Tongue (tissue), 2 donors: ENCODE measurements around the gene RREB1. TPM values are rescaled to one million over a fixed set of nuclear protein-coding genes. Genes with fewer than 3 reads are reported as not detected.

ENCODE experiments used
- DNase-seq: peaks from one replicate; pipeline ENCODE4 v3.0.0-alpha.2; 2015
- total RNA-seq: library from RNA; depleted of rRNA; stranded (reverse); fragments of >200 nt; gene quantifications from one replicate; pipeline ENCODE4 v1.2.3, GENCODE V29; 2014

RREB1 gene
- total RNA-seq, 1 donor from 2014 or later: 44.7 TPM

DNA sequence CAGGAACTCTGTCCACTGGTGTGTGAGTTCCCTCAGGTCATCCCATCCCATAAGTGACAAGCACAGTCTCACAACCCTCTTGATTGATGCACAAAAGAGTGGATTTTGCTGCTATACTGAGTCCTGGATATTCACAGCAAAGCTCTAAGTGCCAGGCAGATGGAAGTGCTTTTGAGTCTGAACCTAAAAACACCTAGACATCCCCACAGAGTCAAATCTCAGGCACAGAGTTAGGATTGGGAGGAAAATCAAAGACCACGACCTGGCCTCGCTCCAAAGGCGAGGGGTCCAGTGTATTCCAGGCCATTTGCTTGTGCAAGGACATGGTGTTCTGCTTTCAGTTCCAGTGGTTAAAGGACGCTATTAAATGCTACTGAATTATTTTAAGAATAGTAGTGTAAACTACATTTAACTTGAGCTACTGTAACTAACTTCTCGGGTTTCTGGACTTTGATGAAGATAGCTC, 56.8 kb downstream of the RREB1 start:
- no peak for DNase-seq

GRCh38 chr6:7165002-7165889, 57.5 kb downstream of the RREB1 start:
- DNase-seq: peak; percentile 69

- DNase-seq: no peak
Observed at GRCh38 chr6:7165890-7166267, 58.1 kb downstream of the RREB1 start.

DNA sequence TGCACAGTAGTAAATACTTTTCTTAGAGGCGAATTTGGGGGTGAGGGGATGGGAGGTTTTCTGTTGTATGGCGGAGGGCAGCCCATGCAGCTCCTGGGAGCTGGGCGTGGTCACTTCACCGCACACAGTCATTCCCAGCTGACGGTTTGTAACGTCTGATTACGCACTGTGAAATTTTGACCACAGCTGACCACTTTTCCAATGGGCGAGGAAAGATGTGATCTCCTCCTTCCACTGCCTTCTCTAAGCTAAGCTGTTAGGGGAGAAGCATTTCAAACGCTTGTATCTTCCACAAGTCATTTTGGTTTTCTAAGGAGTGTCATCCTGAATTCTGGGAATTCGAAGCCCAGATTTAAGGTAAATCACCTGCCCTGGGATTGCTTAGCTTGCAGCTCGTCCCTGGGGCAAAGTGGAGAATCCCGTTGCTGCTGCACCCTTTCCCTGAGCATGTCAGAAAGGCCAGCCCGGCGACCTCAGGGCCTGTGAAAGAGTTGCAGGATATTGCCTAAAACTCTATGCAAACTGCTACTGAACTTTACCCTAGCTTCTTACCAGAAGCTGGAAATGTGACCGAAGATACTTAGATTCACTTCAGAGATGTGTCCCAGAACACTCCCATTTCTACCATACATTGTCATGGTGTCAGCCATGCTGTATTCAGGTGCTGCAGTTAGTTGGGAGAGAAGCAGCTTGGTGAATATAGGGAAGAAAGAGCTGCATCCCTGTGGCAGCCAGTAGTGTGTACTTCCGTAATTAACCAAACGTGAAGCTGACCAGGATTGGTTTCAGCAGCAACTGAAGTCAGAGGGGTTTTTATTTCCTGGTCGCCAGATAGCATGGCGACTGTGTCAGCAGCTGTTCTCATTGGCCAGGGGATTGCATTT, 58.9 kb downstream of the RREB1 start:
- DNase-seq: peak; percentile 78

GRCh38 chr6:7169296-7169721, 61.5 kb downstream of the RREB1 start:
- DNase-seq: peak; percentile 71

DNA sequence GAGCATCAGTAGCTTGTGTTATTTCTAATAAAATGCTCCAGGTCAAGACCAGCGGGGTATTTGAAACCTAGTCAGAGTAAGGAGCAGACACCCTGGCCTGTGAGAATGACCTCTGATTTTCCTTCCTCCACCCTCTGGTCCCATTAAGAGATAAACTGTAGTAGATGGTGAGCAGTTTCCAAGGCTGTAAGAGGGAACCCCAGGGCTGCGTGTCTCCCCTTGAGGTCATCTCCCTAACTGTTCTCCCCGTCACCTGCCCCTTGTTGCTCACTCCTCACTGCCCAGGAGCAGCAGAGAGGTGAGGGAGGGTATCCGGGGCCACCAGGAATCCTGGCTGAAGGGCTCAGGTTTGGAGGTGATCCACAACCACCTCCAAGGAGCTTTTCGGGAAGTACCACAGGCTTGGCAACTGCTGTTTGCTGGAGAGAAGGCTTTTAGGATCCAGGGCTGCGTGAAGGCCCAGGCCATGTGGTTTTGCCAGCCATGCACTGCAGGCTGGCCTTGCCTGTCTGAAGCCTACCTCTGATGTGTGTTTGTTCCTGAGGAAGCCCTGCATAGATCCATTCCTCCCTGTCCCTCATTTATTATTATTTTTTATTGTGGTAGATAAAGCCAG, 62.5 kb downstream of the RREB1 start:
- no peak for DNase-seq

DNA sequence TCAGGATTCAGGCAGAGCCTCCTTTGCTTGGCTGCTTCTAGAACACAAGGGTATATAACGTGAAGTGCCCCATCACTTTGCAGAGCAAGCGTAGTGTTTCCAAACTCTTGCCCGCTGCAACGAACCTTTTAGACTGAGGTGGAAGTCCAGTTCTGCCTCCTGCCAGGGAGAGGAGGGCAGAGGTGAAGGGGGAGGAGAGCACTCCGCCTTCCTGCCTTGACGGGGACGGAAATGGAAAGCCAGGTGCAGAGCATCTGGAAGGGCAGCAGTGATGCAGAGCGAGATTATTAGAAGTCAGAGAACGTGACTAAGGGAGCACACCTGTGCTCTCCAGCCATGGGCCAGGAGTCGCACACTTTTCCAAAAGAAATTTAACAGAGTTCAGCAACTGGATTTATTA, 63.4 kb downstream of the RREB1 start:
- DNase-seq: no peak

GRCh38 chr6:7171733-7172132, 64.0 kb downstream of the RREB1 start:
- no peak for DNase-seq

DNA sequence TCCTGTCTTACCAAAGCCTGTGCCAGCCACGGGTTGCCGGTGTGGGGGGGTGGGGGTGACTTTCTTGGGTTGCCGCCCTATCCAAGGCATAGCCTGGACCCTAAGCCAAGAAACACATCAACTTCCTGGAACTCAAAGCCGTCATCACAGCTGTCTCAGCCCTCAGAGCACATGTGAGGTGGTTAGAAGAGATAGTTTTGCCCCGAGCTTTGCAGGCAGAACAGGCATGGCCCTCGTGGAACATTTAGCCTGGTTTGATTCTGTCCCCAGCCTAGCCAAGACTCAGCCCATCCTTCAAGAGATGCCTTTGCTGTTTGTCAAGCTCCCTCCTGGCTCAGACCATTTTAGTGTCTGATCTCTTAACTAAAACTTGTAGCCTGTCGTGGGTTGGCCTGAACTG, 64.9 kb downstream of the RREB1 start:
- peak; percentile 44 for DNase-seq

DNA sequence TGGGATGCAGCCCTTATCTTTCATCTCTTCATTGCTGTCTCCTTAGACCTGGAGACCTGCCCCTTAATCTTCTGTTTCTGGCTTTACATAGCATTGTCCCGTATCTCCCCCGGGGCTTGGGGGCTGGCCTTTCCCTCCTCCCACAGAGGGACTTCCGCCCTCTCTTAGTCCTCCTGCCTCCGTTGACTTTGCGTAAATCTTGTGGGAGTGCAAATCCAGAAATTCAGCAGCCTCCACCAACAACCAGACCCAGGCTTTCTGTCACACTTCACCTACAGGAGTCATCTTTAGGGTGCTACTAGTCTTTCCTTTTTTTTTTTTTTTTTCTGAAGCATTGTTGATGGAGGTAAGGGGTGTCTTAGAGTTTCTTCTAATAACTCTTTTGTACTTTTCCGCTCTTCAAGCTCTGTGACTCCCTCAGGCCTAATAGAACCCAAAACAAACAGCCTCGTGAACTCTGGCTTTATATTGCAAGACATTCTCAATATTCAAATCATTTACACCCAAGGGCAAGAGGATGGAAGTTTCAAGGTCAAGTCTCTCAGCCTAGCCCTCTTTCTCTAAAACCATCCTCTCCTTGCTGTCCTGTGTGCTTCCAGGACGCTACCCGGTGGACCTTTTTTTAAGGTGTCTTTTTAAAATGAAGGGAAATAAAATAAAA, 66.2 kb downstream of the RREB1 start:
- no peak for DNase-seq

- peak; percentile 46 for DNase-seq
Observed at GRCh38 chr6:7175462-7175861, 67.7 kb downstream of the RREB1 start.

- DNase-seq: peak; percentile 45
Observed at GRCh38 chr6:7176208-7176607, 68.4 kb downstream of the RREB1 start.

- DNase-seq: no peak
Observed at GRCh38 chr6:7178280-7178679, 70.5 kb downstream of the RREB1 start.

- DNase-seq: no peak
Observed at GRCh38 chr6:7180751-7181150, 73.0 kb downstream of the RREB1 start.

DNA sequence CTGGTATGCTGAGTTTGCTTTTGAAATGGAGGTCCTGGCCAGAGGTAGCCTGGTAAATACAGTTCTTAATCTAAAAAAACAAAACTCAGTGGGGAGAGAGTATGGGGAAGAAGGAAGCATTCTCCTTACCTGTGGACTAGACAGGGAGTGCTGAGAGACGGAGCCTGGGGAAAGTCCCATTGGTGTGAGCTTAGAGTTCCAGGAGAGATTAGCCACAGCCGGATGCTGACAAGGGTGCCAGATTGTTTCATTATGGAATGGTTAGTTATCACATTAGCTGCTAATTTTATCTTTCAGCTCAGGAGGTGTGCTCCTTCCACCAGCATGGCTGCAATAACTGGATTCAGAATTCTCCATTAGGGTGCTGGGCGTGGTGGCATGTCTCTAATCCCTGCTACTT, 75.9 kb downstream of the RREB1 start:
- no peak for DNase-seq

DNA sequence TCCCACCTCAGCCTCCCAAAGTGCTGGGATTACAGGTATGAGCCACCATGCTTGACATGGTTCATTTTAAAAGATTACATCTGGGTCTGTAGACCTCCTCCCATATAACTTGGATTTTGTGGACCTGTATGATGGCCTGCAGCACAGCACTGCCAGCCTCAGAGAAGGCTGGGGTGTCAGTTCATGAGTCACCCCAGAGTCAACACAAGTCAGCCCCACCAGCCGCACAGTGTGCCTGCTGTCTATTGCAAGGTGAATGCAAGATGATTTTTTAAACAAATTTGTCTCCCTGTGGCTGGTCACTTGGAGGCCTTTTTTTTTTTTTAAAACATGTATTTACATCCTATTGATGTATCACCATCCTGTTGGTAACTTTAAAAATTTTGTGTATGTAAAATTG, 76.7 kb downstream of the RREB1 start:
- no peak for DNase-seq

- no peak for DNase-seq
Observed at GRCh38 chr6:7185561-7185960, 77.8 kb downstream of the RREB1 start.

GRCh38 chr6:7188492-7188891, 80.7 kb downstream of the RREB1 start:
- no peak for DNase-seq

DNA sequence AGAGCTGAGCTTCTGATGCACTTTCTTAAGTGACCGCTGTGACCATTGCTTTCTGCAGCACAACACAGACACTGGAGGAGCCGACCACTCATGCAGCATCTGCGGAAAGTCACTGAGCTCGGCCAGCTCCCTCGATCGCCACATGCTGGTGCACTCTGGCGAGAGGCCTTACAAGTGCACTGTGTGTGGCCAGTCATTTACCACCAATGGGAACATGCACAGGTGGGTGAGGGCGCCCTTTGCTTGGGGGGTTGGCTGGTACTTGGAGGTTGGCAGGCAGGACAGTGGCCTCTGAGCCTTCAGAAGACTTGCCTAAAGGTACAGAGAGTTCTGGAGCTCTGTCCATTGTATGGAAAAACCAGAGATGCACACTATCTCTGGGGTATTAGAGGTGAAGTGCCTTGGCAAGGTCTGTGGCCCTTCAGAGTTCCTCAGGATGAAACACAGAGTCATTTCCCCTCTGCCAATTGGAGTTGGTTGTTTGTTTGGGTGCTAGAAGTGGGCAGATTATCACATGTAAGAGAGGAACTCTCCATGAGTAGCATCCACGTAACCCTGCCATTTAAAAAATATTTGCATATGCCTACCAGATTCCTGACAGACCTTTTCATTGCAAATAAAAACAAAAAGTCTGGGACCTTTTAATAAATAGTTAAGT, 81.5 kb downstream of the RREB1 start:
- DNase-seq: no peak

- DNase-seq: no peak
Observed at GRCh38 chr6:7190791-7191190, 83.0 kb downstream of the RREB1 start.

GRCh38 chr6:7193122-7193521, 85.4 kb downstream of the RREB1 start:
- DNase-seq: no peak

- no peak for DNase-seq
Observed at GRCh38 chr6:7194657-7195056, 86.9 kb downstream of the RREB1 start.
